IMR-90 (cell line): ENCODE measurements around the gene CARD10. TPM values are rescaled to one million over a fixed set of nuclear protein-coding genes. Genes with fewer than 3 reads are reported as not detected.

ENCODE experiments used
- ATAC-seq: fragments of 200-7000 bp; cut with Tn5 transposase; 2 replicates; pipeline ENCODE4 v1.9.1; 2020; ENCODE audit warnings: low read depth, mild to moderate bottlenecking, moderate library complexity
- BruUV-seq: library from RNA; stranded (reverse); fragments of 400-500 nt; replicated peaks from 2 replicates; lab custom pipeline; 2021; lab: Mats Ljungman, UMichigan
- CTCF ChIA-PET: fragments of 300-600 bp; formaldehyde crosslinking; extraction: SDS; loops from one replicate; lab custom pipeline; 2021; ENCODE audit warnings: antibody characterized with exemption; lab: Yijun Ruan, JAX
- POLR2A ChIA-PET: fragments of 300-600 bp; sonication (Branson Sonifier 250); formaldehyde crosslinking; loops from one replicate; lab custom pipeline; 2022; ENCODE audit warnings: antibody characterized with exemption; ENCODE audit not compliant: unreplicated experiment; lab: Charles Lee
- DNase-seq: peaks from one replicate; pipeline ENCODE4 v3.0.0; 2013
- H2AFZ ChIP-seq: replicated peaks from 2 replicates; pipeline ENCODE3; 2013; ENCODE audit warnings: low read length, mild to moderate bottlenecking; ENCODE audit not compliant: poor library complexity
- H2AK5ac ChIP-seq: 2 replicates; pipeline ENCODE4 v1.6.1; 2013; ENCODE audit warnings: low read depth, low read length, inconsistent platforms
- H2AK9ac ChIP-seq: replicated peaks from 2 replicates; pipeline ENCODE3; 2013; ENCODE audit warnings: mild to moderate bottlenecking, low read depth, low read length, moderate library complexity; ENCODE audit not compliant: poor library complexity
- H2BK120ac ChIP-seq: 2 replicates; pipeline ENCODE4 v1.6.1; 2013; ENCODE audit warnings: low read depth, low read length, inconsistent platforms
- H2BK15ac ChIP-seq: 3 replicates; pipeline ENCODE4 v1.6.1; 2013; ENCODE audit warnings: low read depth, low read length, inconsistent platforms
- H2BK20ac ChIP-seq: 2 replicates; pipeline ENCODE4 v1.6.1; 2013; ENCODE audit warnings: low read depth, mild to moderate bottlenecking, inconsistent platforms, low read length, moderate library complexity
- H2BK5ac ChIP-seq: 2 replicates; pipeline ENCODE4 v1.6.1; 2013; ENCODE audit warnings: mild to moderate bottlenecking, low read depth, low read length, inconsistent platforms; ENCODE audit not compliant: poor library complexity, severe bottlenecking
- H3K14ac ChIP-seq: replicated peaks from 2 replicates; pipeline ENCODE4 v1.6.1; 2013; ENCODE audit warnings: low read depth, low read length, inconsistent platforms
- H3K18ac ChIP-seq: 2 replicates; pipeline ENCODE4 v1.6.1; 2013; ENCODE audit warnings: low read depth, low read length, control low read depth
- H3K23ac ChIP-seq: 2 replicates; pipeline ENCODE4 v1.6.1; 2013; ENCODE audit warnings: low read depth, low read length, inconsistent platforms
- H3K27ac ChIP-seq: 2 replicates; pipeline ENCODE4 v1.5.1; 2013; ENCODE audit warnings: mild to moderate bottlenecking, control low read depth, low read length; ENCODE audit not compliant: insufficient read depth
- H3K27me3 ChIP-seq: 2 replicates; pipeline ENCODE4 v1.6.1; 2013; ENCODE audit warnings: low read length; ENCODE audit not compliant: control insufficient read depth, insufficient read depth
- H3K36me3 ChIP-seq: 2 replicates; pipeline ENCODE4 v1.6.1; 2013; ENCODE audit warnings: low read length, mixed read lengths; ENCODE audit not compliant: control insufficient read depth, insufficient read depth
- H3K4ac ChIP-seq: 2 replicates; pipeline ENCODE4 v1.6.1; 2013; ENCODE audit warnings: low read depth, low read length, inconsistent platforms
- H3K4me1 ChIP-seq: 2 replicates; pipeline ENCODE4 v1.6.1; 2013; ENCODE audit warnings: low read length, mixed read lengths; ENCODE audit not compliant: control insufficient read depth, insufficient read depth
- H3K4me2 ChIP-seq: 2 replicates; pipeline ENCODE4 v1.6.1; 2013; ENCODE audit warnings: low read depth, mild to moderate bottlenecking, control low read depth, low read length, moderate library complexity
- H3K4me3 ChIP-seq: 2 replicates; pipeline ENCODE4 v1.5.1; 2013; ENCODE audit warnings: low read depth, mild to moderate bottlenecking, control low read depth, low read length, moderate library complexity; ENCODE audit not compliant: insufficient read depth
- H3K56ac ChIP-seq: 2 replicates; pipeline ENCODE4 v1.6.1; 2013; ENCODE audit warnings: low read length, inconsistent platforms; ENCODE audit not compliant: insufficient read depth; ENCODE audit errors: extremely low read depth
- H3K79me1 ChIP-seq, 2 experiments: 2 replicates each; pipeline ENCODE4 v1.6.1; 2013; ENCODE audit warnings: low read length in 2 of 2, inconsistent platforms in 1 of 2, low read depth in 1 of 2
- H3K9ac ChIP-seq: 2 replicates; pipeline ENCODE4 v1.6.1; 2013; ENCODE audit warnings: low read depth, low read length, control low read depth
- H3K9me1 ChIP-seq: 2 replicates; pipeline ENCODE4 v1.6.1; 2013; ENCODE audit warnings: low read length, inconsistent platforms; ENCODE audit not compliant: insufficient read depth
- H3K9me3 ChIP-seq: 2 replicates; pipeline ENCODE4 v1.6.1; 2013; ENCODE audit warnings: low read length; ENCODE audit not compliant: control insufficient read depth, insufficient read depth
- H4K20me1 ChIP-seq: 2 replicates; pipeline ENCODE4 v1.6.1; 2013; ENCODE audit warnings: low read length, inconsistent platforms; ENCODE audit not compliant: insufficient read depth
- H4K5ac ChIP-seq: 2 replicates; pipeline ENCODE4 v1.6.1; 2013; ENCODE audit warnings: mild to moderate bottlenecking, low read depth, low read length, control low read depth
- H4K8ac ChIP-seq, 2 experiments: 2 replicates each; pipeline ENCODE4 v1.6.1; 2013; ENCODE audit warnings: low read depth in 2 of 2, low read length in 2 of 2, control low read depth in 1 of 2, inconsistent platforms in 1 of 2
- H4K91ac ChIP-seq: 2 replicates; pipeline ENCODE4 v1.6.1; 2013; ENCODE audit warnings: low read depth, low read length, inconsistent platforms; ENCODE audit not compliant: insufficient read depth
- MXI1 ChIP-seq: IDR thresholded peaks from 2 replicates; pipeline ENCODE4 v1.6.1; 2012; ENCODE audit warnings: low read depth, mild to moderate bottlenecking, low read length, moderate library complexity, borderline replicate concordance
- POLR2A ChIP-seq: IDR thresholded peaks from 2 replicates; pipeline ENCODE4 v1.6.1; 2012; ENCODE audit warnings: mild to moderate bottlenecking, low read depth, low read length
- WGBS, 2 experiments: methylation state at CpG; one replicate each; pipeline versions ENCODE4 v1.1.5 to v1.1.7; 2013; ENCODE audit warnings: missing lambda C conversion rate in 2 of 2; ENCODE audit not compliant: insufficient read length in 1 of 2; ENCODE audit errors: extremely low coverage in 2 of 2; 5-methylcytosine and 5-hydroxymethylcytosine counted together
- dilution Hi-C: fragments of 300-500 bp; cut with HindIII; formaldehyde crosslinking; loops from one replicate; pipeline ENCODE4 v1.14.3; 2018; ENCODE audit warnings: low sequenced_read_pairs; ENCODE audit not compliant: unreplicated experiment
- in situ Hi-C: fragments of 300-500 bp; cut with MboI; formaldehyde crosslinking; loops from 3 replicates; pipeline ENCODE4 v1.14.3; 2019; ENCODE audit warnings: low sequenced_read_pairs, inconsistent platforms, mixed read lengths
- intact Hi-C: fragments of 100-400 bp; cut with micrococcal nuclease; formaldehyde crosslinking; loops from 2 replicates; pipeline ENCODE4 v1.10.0; 2022
- polyA plus RNA-seq, 3 experiments: library from polyadenylated mRNA; depleted of rRNA; stranded (reverse); fragments of >200 nt; gene quantifications; 2 replicates each; pipeline ENCODE4 v1.2.3, GENCODE V29; 2012; ENCODE audit warnings: low replicate concordance in 1 of 3
- total RNA-seq: library from RNA; depleted of rRNA; stranded (reverse); fragments of >200 nt; gene quantifications from 2 replicates; pipeline ENCODE4 v1.2.3, GENCODE V29; 2012
- TF ChIP-seq, protein P1 (sequence below): fragments of 150-350 bp; IDR thresholded peaks from 2 replicates; pipeline ENCODE4 v1.6.1; 2017; ENCODE audit warnings: mild to moderate bottlenecking, antibody characterized with exemption, low read length, low read depth

Gene CARD10
- total and polyA plus RNA-seq, 2 of the 4 experiments (the other 2 are of a cell fraction), result 6.1 to 18.4 TPM

DNA sequence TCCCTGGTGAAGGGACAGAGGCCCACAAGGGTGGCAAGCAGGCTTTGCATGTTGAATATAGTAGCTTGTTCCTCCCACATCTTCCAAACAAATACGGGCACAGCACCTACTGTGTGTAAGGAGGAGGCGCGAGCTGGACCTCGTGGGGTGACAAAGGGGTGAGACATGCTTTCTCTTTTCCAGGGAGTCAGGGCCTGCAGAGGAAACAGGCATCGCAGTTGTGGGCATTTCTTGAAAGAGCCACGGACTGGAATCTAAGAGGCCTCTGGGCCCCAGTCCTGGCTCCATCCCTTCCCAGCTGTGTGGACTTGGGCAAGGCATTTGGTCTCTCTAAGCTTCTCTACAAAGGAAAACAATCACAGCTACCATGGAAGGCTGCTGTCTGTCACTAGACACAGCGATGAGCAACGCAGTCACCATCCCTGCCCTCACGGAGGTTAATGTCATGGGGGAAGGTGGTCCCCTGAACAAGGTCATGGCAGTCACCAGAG, 28.1 kb upstream of the CARD10 start:
- Histone ChIP-seq H3K4me3 (no peak overlapping the region), H3K36me3 (no peaks in the 10 kb centered on the region), H3K27me3 (no peaks in the 10 kb centered on the region), H2BK5ac (peak overlapping the region; percentile 38), H3K4me1 (peaks cover 31% of the 10 kb centered on the region), H3K9me3 (no peaks in the 10 kb centered on the region), H2BK20ac (peak overlapping the region; percentile 86; the same call in 1 of the 2 replicates), H4K20me1 (no peaks in the 10 kb centered on the region), H4K5ac (peak overlapping the region; percentile 93), H2BK15ac (peak overlapping the region; percentile 91; the same call in 2 of the 3 replicates), H3K56ac (no peak overlapping the region; the same call in 1 of the 2 replicates), H4K8ac (peak overlapping the region; percentile 73 to 98), H2BK120ac (peak overlapping the region; percentile 91; the same call in 1 of the 2 replicates), H3K79me1 (peaks cover 0 to 21% of the 10 kb centered on the region in 2 experiments; a peak in 2 of 4 replicates), H3K18ac (peak overlapping the region; percentile 82), H3K4me2 (no peak overlapping the region), H4K91ac (peak overlapping the region; percentile 82), H3K4ac (peak overlapping the region; percentile 99), H3K9me1 (peaks cover 22% of the 10 kb centered on the region), H3K14ac (peak overlapping the region; percentile 94), H3K23ac (peak overlapping the region; percentile 82; the same call in 1 of the 2 replicates), H2AFZ (peak overlapping the region; percentile 84), H3K9ac (peak overlapping the region; percentile 52), H2AK9ac (peak overlapping the region; percentile 97), H2AK5ac (peak overlapping the region; percentile 96), H3K27ac (peak overlapping the region; percentile 68)
- dilution Hi-C loops, result no loop called here
- no TSS peak for BruUV-seq
- intact Hi-C loops, result loop anchor here (5.0 kb wide), 2 partner anchors 60 to 130 kb away; partner anchors contain the start of genes GGA1 and LGALS1
- CTCF ChIA-PET, result interaction anchor here (0.6 to 3.8 kb wide), 3 partner anchors 23 to 242 kb away, joined by 3 to 26 read pairs (median 4); no protein-coding TSS in a partner anchor
- DNase-seq (no peak), ATAC-seq (no peak)
- POLR2A ChIA-PET, result no interaction called here
- in situ Hi-C loops, result no loop called here
- TF ChIP-seq POLR2A, result no peak
- no peak for TF ChIP-seq MXI1
- TF ChIP-seq, protein P1, sequence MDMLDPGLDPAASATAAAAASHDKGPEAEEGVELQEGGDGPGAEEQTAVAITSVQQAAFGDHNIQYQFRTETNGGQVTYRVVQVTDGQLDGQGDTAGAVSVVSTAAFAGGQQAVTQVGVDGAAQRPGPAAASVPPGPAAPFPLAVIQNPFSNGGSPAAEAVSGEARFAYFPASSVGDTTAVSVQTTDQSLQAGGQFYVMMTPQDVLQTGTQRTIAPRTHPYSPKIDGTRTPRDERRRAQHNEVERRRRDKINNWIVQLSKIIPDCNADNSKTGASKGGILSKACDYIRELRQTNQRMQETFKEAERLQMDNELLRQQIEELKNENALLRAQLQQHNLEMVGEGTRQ, result no peak
- WGBS, 2 experiments, result 47% methylated on average over 5 of the region's 9 CpGs; no CpG with 5 or more reads in 1 of the 2 experiments
